HepG2 (cell line): ENCODE measurements around the gene KTI12. TPM values are rescaled to one million over a fixed set of nuclear protein-coding genes. Genes with fewer than 3 reads are reported as not detected.

Source experiments
- JARID2 ChIP-seq: sonication (generic); formaldehyde crosslinking; IDR thresholded peaks from 2 replicates; pipeline ENCODE4 v1.8.1; 2023; ENCODE audit warnings: missing genetic modification reagents, inconsistent platforms; ENCODE audit not compliant: insufficient replicate concordance
- MIER2 ChIP-seq: IDR thresholded peaks from 2 replicates; pipeline ENCODE4 v1.6.1; 2016; ENCODE audit warnings: missing biosample characterization, missing genetic modification reagents
- PCBP1 ChIP-seq: fragments of 200-400 bp; formaldehyde crosslinking; IDR thresholded peaks from 2 replicates; pipeline ENCODE4 v1.6.1; 2017; ENCODE audit warnings: mild to moderate bottlenecking, low read depth, low read length, borderline replicate concordance
- TBX2 ChIP-seq: sonication (generic); formaldehyde crosslinking; IDR thresholded peaks from 2 replicates; pipeline ENCODE4 v1.5.0; 2020; ENCODE audit warnings: missing genetic modification reagents, mild to moderate bottlenecking, borderline replicate concordance
- TP53 ChIP-seq: sonication (generic); formaldehyde crosslinking; conservative IDR thresholded peaks from 2 replicates; pipeline ENCODE4 v1.4.0; 2020; ENCODE audit warnings: missing genetic modification reagents
- ZNF234 ChIP-seq: sonication (generic); formaldehyde crosslinking; conservative IDR thresholded peaks from 2 replicates; pipeline ENCODE4 v1.5.1; 2020; ENCODE audit warnings: mild to moderate bottlenecking, missing genetic modification reagents
- ZNF253 ChIP-seq: sonication (generic); formaldehyde crosslinking; IDR thresholded peaks from 2 replicates; pipeline ENCODE4 v1.8.0; 2022; ENCODE audit warnings: mild to moderate bottlenecking, missing genetic modification reagents, borderline replicate concordance
- ZNF333 ChIP-seq: sonication (generic); formaldehyde crosslinking; IDR thresholded peaks from 2 replicates; pipeline ENCODE4 v1.4.0; 2020; ENCODE audit warnings: mild to moderate bottlenecking, missing genetic modification reagents, borderline replicate concordance
- ZNF33A ChIP-seq: sonication (generic); formaldehyde crosslinking; IDR thresholded peaks from 2 replicates; pipeline ENCODE4 v1.5.1; 2020; ENCODE audit warnings: missing genetic modification reagents, mild to moderate bottlenecking, moderate library complexity, borderline replicate concordance
- ZNF782 ChIP-seq: sonication (generic); formaldehyde crosslinking; IDR thresholded peaks from 2 replicates; pipeline ENCODE4 v1.4.0; 2020; ENCODE audit warnings: missing genetic modification reagents, mild to moderate bottlenecking, borderline replicate concordance
- ZSCAN9 ChIP-seq: IDR thresholded peaks from 2 replicates; pipeline ENCODE4 v1.6.1; 2016; ENCODE audit warnings: borderline replicate concordance
- polyA plus RNA-seq, 8 experiments: library from polyadenylated mRNA; depleted of rRNA in 3 of 8; stranded (reverse) in 7 of 8; unstranded in 1 of 8; fragments of >200 nt; fragmentation: Illumina TruSeq in 4 of 8; extraction: Trizol in 4 of 8; gene quantifications; 2 replicates each; pipeline versions ENCODE4 v1.2.1 to v1.2.3, GENCODE V29; 2011 to 2016; ENCODE audit warnings: low read depth in 4 of 8, missing spikeins in 1 of 8, mixed read lengths in 1 of 8; ENCODE audit not compliant: insufficient read depth in 1 of 8
- total RNA-seq, 5 experiments: library from RNA; depleted of rRNA; stranded (reverse); fragments of >200 nt; fragmentation: Illumina TruSeq; extraction: Trizol; gene quantifications; 2 replicates each; pipeline ENCODE4 v1.2.3, GENCODE V29; 2016; ENCODE audit warnings: low read depth in 1 of 5
- TF ChIP-seq, protein P1 (sequence below): IDR thresholded peaks from 2 replicates; pipeline ENCODE4 v1.6.1; 2016; ENCODE audit warnings: low read depth
- TF ChIP-seq, protein P2 (sequence below): IDR thresholded peaks from 2 replicates; pipeline ENCODE4 v1.6.1; 2016; ENCODE audit warnings: missing genetic modification reagents, missing compliant biosample characterization
- TF ChIP-seq, protein P3 (sequence below): sonication (generic); formaldehyde crosslinking; IDR thresholded peaks from 2 replicates; pipeline ENCODE4 v1.5.0; 2020; ENCODE audit warnings: mild to moderate bottlenecking, low read depth, missing genetic modification reagents, borderline replicate concordance
- TF ChIP-seq, protein P4 (sequence below): sonication (generic); formaldehyde crosslinking; IDR thresholded peaks from 2 replicates; pipeline ENCODE4 v1.5.0; 2020; ENCODE audit warnings: missing genetic modification reagents, mild to moderate bottlenecking, borderline replicate concordance
- TF ChIP-seq, protein P5 (sequence below): conservative IDR thresholded peaks from 2 replicates; pipeline ENCODE4 v1.6.1; 2018; ENCODE audit warnings: missing genetic modification reagents
- TF ChIP-seq, protein P6 (sequence below): sonication (generic); formaldehyde crosslinking; conservative IDR thresholded peaks from 2 replicates; pipeline ENCODE4 v1.8.0; 2022; ENCODE audit warnings: missing genetic modification reagents
- TF ChIP-seq, protein P7 (sequence below): sonication (generic); formaldehyde crosslinking; IDR thresholded peaks from 2 replicates; pipeline ENCODE4 v1.4.0; 2020; ENCODE audit warnings: mild to moderate bottlenecking, missing genetic modification reagents
- TF ChIP-seq, protein P8 (sequence below): sonication (generic); formaldehyde crosslinking; IDR thresholded peaks from 2 replicates; pipeline ENCODE4 v1.5.1; 2020; ENCODE audit warnings: missing genetic modification reagents, mild to moderate bottlenecking, borderline replicate concordance

Gene KTI12
- total and polyA plus RNA-seq, 2 of the 13 experiments (the other 11 are each of a cell fraction or from before 2014, with no cell fraction given), result 7.4 to 10.2 TPM

DNA sequence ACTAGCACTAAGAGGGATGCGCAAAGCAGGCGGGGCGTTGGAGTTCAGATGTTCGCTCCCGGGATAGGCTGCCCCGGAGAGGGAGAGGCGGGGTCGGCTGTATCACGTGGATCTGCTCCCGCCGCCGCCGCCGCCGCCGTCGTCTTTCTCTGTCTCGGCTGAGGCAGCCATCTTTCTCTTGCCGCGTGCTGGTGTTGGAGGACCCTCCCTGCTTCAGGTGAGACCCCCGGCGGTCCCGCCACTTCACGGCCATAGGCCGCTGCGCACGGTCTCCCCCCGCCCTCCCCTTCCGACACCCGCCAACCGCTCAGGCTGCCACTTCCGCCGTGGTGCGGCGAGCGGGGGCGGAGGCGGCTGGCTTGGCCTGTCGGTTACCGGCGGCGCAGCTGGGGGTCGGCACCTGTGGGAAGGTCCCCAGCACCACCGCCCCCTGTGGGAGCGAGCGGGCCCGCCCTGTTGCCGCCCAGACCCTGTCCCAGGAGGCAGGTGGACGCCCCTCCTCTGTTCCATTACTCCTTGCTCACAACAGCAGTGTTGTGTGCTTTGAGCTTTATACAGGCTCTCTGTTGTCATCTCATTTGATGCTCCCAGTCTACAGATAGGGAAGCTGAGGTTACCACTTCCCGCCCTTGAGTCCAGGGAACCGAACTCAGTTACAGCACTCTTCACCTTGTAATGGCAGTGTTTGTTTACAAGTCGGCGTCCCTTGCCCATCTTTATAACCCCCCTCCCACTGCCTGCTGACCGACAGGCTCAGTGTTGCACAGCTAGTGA, 22.7 kb upstream of the KTI12 start, which contains the start of gene BTF3L4 (continued):
- TF ChIP-seq, protein P1, sequence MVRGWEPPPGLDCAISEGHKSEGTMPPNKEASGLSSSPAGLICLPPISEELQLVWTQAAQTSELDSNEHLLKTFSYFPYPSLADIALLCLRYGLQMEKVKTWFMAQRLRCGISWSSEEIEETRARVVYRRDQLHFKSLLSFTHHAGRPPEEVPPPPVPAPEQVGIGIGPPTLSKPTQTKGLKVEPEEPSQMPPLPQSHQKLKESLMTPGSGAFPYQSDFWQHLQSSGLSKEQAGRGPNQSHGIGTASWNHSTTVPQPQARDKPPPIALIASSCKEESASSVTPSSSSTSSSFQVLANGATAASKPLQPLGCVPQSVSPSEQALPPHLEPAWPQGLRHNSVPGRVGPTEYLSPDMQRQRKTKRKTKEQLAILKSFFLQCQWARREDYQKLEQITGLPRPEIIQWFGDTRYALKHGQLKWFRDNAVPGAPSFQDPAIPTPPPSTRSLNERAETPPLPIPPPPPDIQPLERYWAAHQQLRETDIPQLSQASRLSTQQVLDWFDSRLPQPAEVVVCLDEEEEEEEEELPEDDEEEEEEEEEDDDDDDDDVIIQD (CRISPR knock-in tag), result no peak
- TF ChIP-seq ZNF333 (no peak), TBX2 (peak; percentile 85; the same call in 1 of the 2 replicates), TP53 (CRISPR knock-in tag) (no peak), ZSCAN9 (CRISPR knock-in tag) (no peak), ZNF782 (CRISPR knock-in tag) (no peak), MIER2 (CRISPR knock-in tag) (no peak), JARID2 (CRISPR knock-in tag) (no peak), PCBP1 (peak; percentile 33; the same call in 1 of the 2 replicates), ZNF234 (CRISPR knock-in tag) (no peak; the same call in 1 of the 2 replicates), ZNF253 (CRISPR knock-in tag) (peak; percentile 14; the same call in 1 of the 2 replicates), ZNF33A (CRISPR knock-in tag) (no peak)
- TF ChIP-seq, protein P2, sequence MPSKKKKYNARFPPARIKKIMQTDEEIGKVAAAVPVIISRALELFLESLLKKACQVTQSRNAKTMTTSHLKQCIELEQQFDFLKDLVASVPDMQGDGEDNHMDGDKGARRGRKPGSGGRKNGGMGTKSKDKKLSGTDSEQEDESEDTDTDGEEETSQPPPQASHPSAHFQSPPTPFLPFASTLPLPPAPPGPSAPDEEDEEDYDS (CRISPR knock-in tag), result peak; percentile 90
- TF ChIP-seq, protein P3, sequence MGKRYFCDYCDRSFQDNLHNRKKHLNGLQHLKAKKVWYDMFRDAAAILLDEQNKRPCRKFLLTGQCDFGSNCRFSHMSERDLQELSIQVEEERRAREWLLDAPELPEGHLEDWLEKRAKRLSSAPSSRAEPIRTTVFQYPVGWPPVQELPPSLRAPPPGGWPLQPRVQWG, result no peak
- TF ChIP-seq, protein P4, sequence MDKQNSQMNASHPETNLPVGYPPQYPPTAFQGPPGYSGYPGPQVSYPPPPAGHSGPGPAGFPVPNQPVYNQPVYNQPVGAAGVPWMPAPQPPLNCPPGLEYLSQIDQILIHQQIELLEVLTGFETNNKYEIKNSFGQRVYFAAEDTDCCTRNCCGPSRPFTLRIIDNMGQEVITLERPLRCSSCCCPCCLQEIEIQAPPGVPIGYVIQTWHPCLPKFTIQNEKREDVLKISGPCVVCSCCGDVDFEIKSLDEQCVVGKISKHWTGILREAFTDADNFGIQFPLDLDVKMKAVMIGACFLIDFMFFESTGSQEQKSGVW (CRISPR knock-in tag), result no peak
- TF ChIP-seq, protein P5, sequence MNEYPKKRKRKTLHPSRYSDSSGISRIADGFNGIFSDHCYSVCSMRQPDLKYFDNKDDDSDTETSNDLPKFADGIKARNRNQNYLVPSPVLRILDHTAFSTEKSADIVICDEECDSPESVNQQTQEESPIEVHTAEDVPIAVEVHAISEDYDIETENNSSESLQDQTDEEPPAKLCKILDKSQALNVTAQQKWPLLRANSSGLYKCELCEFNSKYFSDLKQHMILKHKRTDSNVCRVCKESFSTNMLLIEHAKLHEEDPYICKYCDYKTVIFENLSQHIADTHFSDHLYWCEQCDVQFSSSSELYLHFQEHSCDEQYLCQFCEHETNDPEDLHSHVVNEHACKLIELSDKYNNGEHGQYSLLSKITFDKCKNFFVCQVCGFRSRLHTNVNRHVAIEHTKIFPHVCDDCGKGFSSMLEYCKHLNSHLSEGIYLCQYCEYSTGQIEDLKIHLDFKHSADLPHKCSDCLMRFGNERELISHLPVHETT, result no peak; the same call in 1 of the 2 replicates
- TF ChIP-seq, protein P6, sequence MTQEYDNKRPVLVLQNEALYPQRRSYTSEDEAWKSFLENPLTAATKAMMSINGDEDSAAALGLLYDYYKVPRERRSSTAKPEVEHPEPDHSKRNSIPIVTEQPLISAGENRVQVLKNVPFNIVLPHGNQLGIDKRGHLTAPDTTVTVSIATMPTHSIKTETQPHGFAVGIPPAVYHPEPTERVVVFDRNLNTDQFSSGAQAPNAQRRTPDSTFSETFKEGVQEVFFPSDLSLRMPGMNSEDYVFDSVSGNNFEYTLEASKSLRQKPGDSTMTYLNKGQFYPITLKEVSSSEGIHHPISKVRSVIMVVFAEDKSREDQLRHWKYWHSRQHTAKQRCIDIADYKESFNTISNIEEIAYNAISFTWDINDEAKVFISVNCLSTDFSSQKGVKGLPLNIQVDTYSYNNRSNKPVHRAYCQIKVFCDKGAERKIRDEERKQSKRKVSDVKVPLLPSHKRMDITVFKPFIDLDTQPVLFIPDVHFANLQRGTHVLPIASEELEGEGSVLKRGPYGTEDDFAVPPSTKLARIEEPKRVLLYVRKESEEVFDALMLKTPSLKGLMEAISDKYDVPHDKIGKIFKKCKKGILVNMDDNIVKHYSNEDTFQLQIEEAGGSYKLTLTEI, result no peak
- TF ChIP-seq, protein P7, sequence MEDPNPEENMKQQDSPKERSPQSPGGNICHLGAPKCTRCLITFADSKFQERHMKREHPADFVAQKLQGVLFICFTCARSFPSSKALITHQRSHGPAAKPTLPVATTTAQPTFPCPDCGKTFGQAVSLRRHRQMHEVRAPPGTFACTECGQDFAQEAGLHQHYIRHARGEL (CRISPR knock-in tag), result no peak
- TF ChIP-seq, protein P8, sequence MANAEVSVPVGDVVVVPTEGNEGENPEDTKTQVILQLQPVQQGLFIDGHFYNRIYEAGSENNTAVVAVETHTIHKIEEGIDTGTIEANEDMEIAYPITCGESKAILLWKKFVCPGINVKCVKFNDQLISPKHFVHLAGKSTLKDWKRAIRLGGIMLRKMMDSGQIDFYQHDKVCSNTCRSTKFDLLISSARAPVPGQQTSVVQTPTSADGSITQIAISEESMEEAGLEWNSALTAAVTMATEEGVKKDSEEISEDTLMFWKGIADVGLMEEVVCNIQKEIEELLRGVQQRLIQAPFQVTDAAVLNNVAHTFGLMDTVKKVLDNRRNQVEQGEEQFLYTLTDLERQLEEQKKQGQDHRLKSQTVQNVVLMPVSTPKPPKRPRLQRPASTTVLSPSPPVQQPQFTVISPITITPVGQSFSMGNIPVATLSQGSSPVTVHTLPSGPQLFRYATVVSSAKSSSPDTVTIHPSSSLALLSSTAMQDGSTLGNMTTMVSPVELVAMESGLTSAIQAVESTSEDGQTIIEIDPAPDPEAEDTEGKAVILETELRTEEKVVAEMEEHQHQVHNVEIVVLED (CRISPR knock-in tag), result peak; percentile 59; the same call in 1 of the 2 replicates
- TF ChIP-seq, all 625 proteins: peak for 214
